HepG2 (cell line): ENCODE measurements around the gene MAP3K4. TPM values are rescaled to one million over a fixed set of nuclear protein-coding genes. Genes with fewer than 3 reads are reported as not detected.

Source experiments
- ARID4A ChIP-seq: sonication (generic); formaldehyde crosslinking; IDR thresholded peaks from 2 replicates; pipeline ENCODE4 v1.5.0; 2020; ENCODE audit warnings: mild to moderate bottlenecking, missing genetic modification reagents, borderline replicate concordance
- BHLHE40 ChIP-seq: IDR thresholded peaks from 2 replicates; pipeline ENCODE4 v1.6.1; 2011; ENCODE audit warnings: low read length, improper control_type of control experiment
- DR1 ChIP-seq: sonication (generic); formaldehyde crosslinking; IDR thresholded peaks from 2 replicates; pipeline ENCODE4 v1.8.0; 2021; ENCODE audit warnings: mild to moderate bottlenecking, missing genetic modification reagents, inconsistent platforms
- FOXJ3 ChIP-seq: sonication (generic); formaldehyde crosslinking; IDR thresholded peaks from 2 replicates; pipeline ENCODE4 v1.4.0; 2020; ENCODE audit warnings: missing genetic modification reagents, mild to moderate bottlenecking, borderline replicate concordance
- FOXO1 ChIP-seq: sonication (generic); formaldehyde crosslinking; IDR thresholded peaks from 2 replicates; pipeline ENCODE4 v1.4.0; 2020; ENCODE audit warnings: missing genetic modification reagents
- FUBP1 ChIP-seq: sonication (generic); formaldehyde crosslinking; IDR thresholded peaks from 2 replicates; pipeline ENCODE4 v1.5.1; 2020; ENCODE audit warnings: missing genetic modification reagents, mild to moderate bottlenecking, borderline replicate concordance
- GATAD1 ChIP-seq: IDR thresholded peaks from 2 replicates; pipeline ENCODE4 v1.6.1; 2016; ENCODE audit warnings: missing genetic modification reagents, missing compliant biosample characterization
- JARID2 ChIP-seq: sonication (generic); formaldehyde crosslinking; IDR thresholded peaks from 2 replicates; pipeline ENCODE4 v1.8.1; 2023; ENCODE audit warnings: missing genetic modification reagents, inconsistent platforms; ENCODE audit not compliant: insufficient replicate concordance
- JUND ChIP-seq: sonication (generic); formaldehyde crosslinking; IDR thresholded peaks from 2 replicates; pipeline ENCODE4 v1.8.0; 2022; ENCODE audit warnings: mild to moderate bottlenecking, missing genetic modification reagents
- MLXIP ChIP-seq: sonication (generic); formaldehyde crosslinking; IDR thresholded peaks from 2 replicates; pipeline ENCODE4 v1.9.0; 2021; ENCODE audit warnings: missing genetic modification reagents, borderline replicate concordance
- NCOA5 ChIP-seq: sonication (generic); formaldehyde crosslinking; IDR thresholded peaks from 2 replicates; pipeline ENCODE4 v1.4.0; 2020; ENCODE audit warnings: missing genetic modification reagents
- TERF1 ChIP-seq: sonication (generic); formaldehyde crosslinking; IDR thresholded peaks from 2 replicates; pipeline ENCODE4 v1.8.0; 2022; ENCODE audit warnings: mild to moderate bottlenecking, missing genetic modification reagents, moderate library complexity
- ZBTB1 ChIP-seq: sonication (generic); formaldehyde crosslinking; IDR thresholded peaks from 2 replicates; pipeline ENCODE4 v1.4.0; 2020; ENCODE audit warnings: missing genetic modification reagents, borderline replicate concordance
- ZNF431 ChIP-seq: sonication (generic); formaldehyde crosslinking; IDR thresholded peaks from 2 replicates; pipeline ENCODE4 v1.9.0; 2022; ENCODE audit warnings: missing genetic modification reagents, low read depth, mild to moderate bottlenecking, borderline replicate concordance
- ZNF770 ChIP-seq: sonication (generic); formaldehyde crosslinking; IDR thresholded peaks from 2 replicates; pipeline ENCODE4 v1.5.0; 2020; ENCODE audit warnings: mild to moderate bottlenecking, missing genetic modification reagents
- polyA plus RNA-seq, 8 experiments: library from polyadenylated mRNA; depleted of rRNA in 3 of 8; stranded (reverse) in 7 of 8; unstranded in 1 of 8; fragments of >200 nt; fragmentation: Illumina TruSeq in 4 of 8; extraction: Trizol in 4 of 8; gene quantifications; 2 replicates each; pipeline versions ENCODE4 v1.2.1 to v1.2.3, GENCODE V29; 2011 to 2016; ENCODE audit warnings: low read depth in 4 of 8, missing spikeins in 1 of 8, mixed read lengths in 1 of 8; ENCODE audit not compliant: insufficient read depth in 1 of 8
- total RNA-seq, 5 experiments: library from RNA; depleted of rRNA; stranded (reverse); fragments of >200 nt; fragmentation: Illumina TruSeq; extraction: Trizol; gene quantifications; 2 replicates each; pipeline ENCODE4 v1.2.3, GENCODE V29; 2016; ENCODE audit warnings: low read depth in 1 of 5

MAP3K4 gene
- total and polyA plus RNA-seq, 2 of the 13 experiments (the other 11 are each of a cell fraction or from before 2014, with no cell fraction given), result 12.9 to 33.6 TPM

- TF ChIP-seq NCOA5 (no peak), FOXJ3 (no peak), ZNF770 (no peak; the same call in 1 of the 2 replicates), FUBP1 (CRISPR knock-in tag) (no peak), FOXO1 (no peak), ZNF431 (CRISPR knock-in tag) (no peak), ZBTB1 (CRISPR knock-in tag) (no peak), JUND (CRISPR knock-in tag) (no peak), JARID2 (CRISPR knock-in tag) (no peak), ARID4A (CRISPR knock-in tag) (no peak), BHLHE40 (no peak), MLXIP (no peak), TERF1 (CRISPR knock-in tag) (no peak), GATAD1 (CRISPR knock-in tag) (peak; percentile 5; the same call in 1 of the 2 replicates), DR1 (peak; percentile 35; the same call in 1 of the 2 replicates)
Observed at GRCh38 chr6:160992061-160992979, 751 bp downstream of the MAP3K4 start (continued).
